Esophagus muscularis mucosa (tissue), 4 donors: ENCODE data around the gene ULBP3. TPM values are rescaled to one million over a fixed set of nuclear protein-coding genes. Genes with fewer than 3 reads are reported as not detected.

Experiments
- DNase-seq: peaks from one replicate; pipeline ENCODE4 v3.0.0-alpha.2; 2017; ENCODE audit errors: extremely low spot score
- H3K27ac ChIP-seq, 4 donors: fragments of 200-600 bp; sonication (generic); replicated peaks in 1 of 4; 1 replicate in 3 of 4; 2 replicates in 1 of 4; pipeline ENCODE4 v1.5.1; 2016 to 2019; ENCODE audit warnings: mild to moderate bottlenecking in 1 of 4
- H3K27me3 ChIP-seq, 4 donors: fragments of 200-600 bp; sonication (generic); one replicate each; pipeline versions ENCODE4 v1.5.1 to v1.6.0; 2016 to 2019
- H3K36me3 ChIP-seq, 4 donors: fragments of 200-600 bp; sonication (generic); one replicate each; pipeline ENCODE4 v1.5.1; 2016 to 2019
- H3K4me1 ChIP-seq, 4 donors: fragments of 200-600 bp; sonication (generic); one replicate each; pipeline ENCODE4 v1.5.1; 2016 to 2019
- H3K4me3 ChIP-seq, 4 donors: fragments of 200-600 bp; sonication (generic); 1 replicate in 2 of 4; 2 replicates in 2 of 4; pipeline ENCODE4 v1.5.1; 2016 to 2019; ENCODE audit warnings: mild to moderate bottlenecking in 4 of 4, moderate library complexity in 1 of 4
- H3K9me3 ChIP-seq, 4 donors: fragments of 200-600 bp; sonication (generic); 1 replicate in 3 of 4; 2 replicates in 1 of 4; pipeline ENCODE4 v1.5.1; 2016 to 2019
- CTCF ChIP-seq, 3 experiments: fragments of 200-600 bp in 2 of 3; fragments of 450-650 bp in 1 of 3; sonication (generic) in 2 of 3; IDR thresholded peaks; one replicate each; pipeline ENCODE4 v1.5.1; 2017 to 2019; ENCODE audit warnings: antibody characterized with exemption in 3 of 3, mild to moderate bottlenecking in 2 of 3, moderate library complexity in 1 of 3
- EP300 ChIP-seq: sonication (generic); formaldehyde crosslinking; IDR thresholded peaks from one replicate; pipeline ENCODE4 v1.6.1; 2017; ENCODE audit warnings: antibody characterized with exemption
- POLR2A ChIP-seq: fragments of 450-650 bp; IDR thresholded peaks from one replicate; pipeline ENCODE4 v1.6.1; 2017; ENCODE audit warnings: antibody characterized with exemption, moderate library complexity, mild to moderate bottlenecking, low read depth
- POLR2AphosphoS5 ChIP-seq, 2 donors: sonication (generic); formaldehyde crosslinking; IDR thresholded peaks; one replicate each; pipeline ENCODE4 v1.6.1; 2017; ENCODE audit warnings: antibody characterized with exemption in 2 of 2
- WGBS: methylation state at CpG from one replicate; pipeline ENCODE4 v1.1.5; 2018; 5-methylcytosine and 5-hydroxymethylcytosine counted together
- intact Hi-C: fragments of 100-400 bp; cut with DNase I; formaldehyde crosslinking; loops from one replicate; pipeline ENCODE4 v1.15.1; 2023
- total RNA-seq, 4 donors: library from RNA; depleted of rRNA; stranded (reverse); fragments of >200 nt; gene quantifications; one replicate each; pipeline versions ENCODE4 v1.1.0 to v1.2.1, GENCODE V29; 2016

ULBP3 gene
- total RNA-seq, 4 donors from 2014 or later, result 0.50 to 0.86 (median 0.65) TPM; not detected in 1

GRCh38 chr6:150028799-150029198, 40.1 kb downstream of the ULBP3 start:
- no peaks in the 10 kb centered on the region for H3K9me3 ChIP-seq
- no peaks in the 10 kb centered on the region for H3K36me3 ChIP-seq
- WGBS, result 76% methylated on average over 8 of the region's 8 CpGs
- TF ChIP-seq EP300 (no peak), POLR2A (no peak), CTCF (IDR thresholded peaks at IDR 0.05) (no peak), POLR2AphosphoS5 (IDR thresholded peaks at IDR 0.05) (no peak)
- no peak overlapping the region for H3K4me3 ChIP-seq
- no peak overlapping the region for H3K27ac ChIP-seq
- peaks cover 13 to 16% (median 15%) of the 10 kb centered on the region in 4 donors for H3K4me1 ChIP-seq
- DNase-seq, result no peak
- H3K27me3 ChIP-seq, result peaks cover 0 to 51% (median 13%) of the 10 kb centered on the region in 4 donors
- intact Hi-C loops, result no loop called here

GRCh38 chr6:150027806-150028565, 40.9 kb downstream of the ULBP3 start:
- H3K9me3 ChIP-seq, result no peaks in the 10 kb centered on the region
- 78% methylated on average over 6 of the region's 6 CpGs for WGBS

GRCh38 chr6:150026976-150027805, 41.7 kb downstream of the ULBP3 start:
- H3K4me1 ChIP-seq, result peaks cover 13 to 16% (median 15%) of the 10 kb centered on the region in 4 donors
- H3K27ac ChIP-seq, result no peak overlapping the region
- peaks cover 0 to 52% (median 13%) of the 10 kb centered on the region in 4 donors for H3K27me3 ChIP-seq
- no peak for TF ChIP-seq CTCF (IDR thresholded peaks at IDR 0.05)
- no peak for TF ChIP-seq POLR2A
- TF ChIP-seq POLR2AphosphoS5 (IDR thresholded peaks at IDR 0.05), result no peak
- no peak for TF ChIP-seq EP300
- 80% methylated on average over 8 of the region's 9 CpGs for WGBS
- no peaks in the 10 kb centered on the region for H3K9me3 ChIP-seq
- no peaks in the 10 kb centered on the region for H3K36me3 ChIP-seq
- DNase-seq, result no peak
- intact Hi-C loops, result no loop called here
- no peak overlapping the region for H3K4me3 ChIP-seq

More at GRCh38 chr6:150027806-150028565, 40.9 kb downstream of the ULBP3 start:
- Histone ChIP-seq H3K4me3 (no peak overlapping the region), H3K27me3 (peaks cover 0 to 52% (median 13%) of the 10 kb centered on the region in 4 donors), H3K36me3 (no peaks in the 10 kb centered on the region), H3K27ac (no peak overlapping the region), H3K4me1 (peaks cover 13 to 16% (median 15%) of the 10 kb centered on the region in 4 donors)
- TF ChIP-seq CTCF (IDR thresholded peaks at IDR 0.05) (no peak), POLR2AphosphoS5 (IDR thresholded peaks at IDR 0.05) (no peak), EP300 (no peak), POLR2A (no peak)
- intact Hi-C loops, result no loop called here
- DNase-seq, result no peak

- intact Hi-C loops, result no loop called here
These were observed 43.6 kb downstream of the ULBP3 start, which contains the start of gene RAET1L for GRCh38 chr6:150025201-150025917. Gene RAET1L, minus strand, starts transcription at chr6:150025532. Its CDS starts 61 bp downstream, at chr6:150025471.

More at GRCh38 chr6:150025201-150025917, 43.6 kb downstream of the ULBP3 start, which contains the start of gene RAET1L:
- Histone ChIP-seq H3K36me3 (no peaks in the 10 kb centered on the region), H3K4me1 (peaks cover 13 to 16% (median 15%) of the 10 kb centered on the region in 4 donors), H3K27me3 (peaks cover 0 to 54% (median 13%) of the 10 kb centered on the region in 4 donors), H3K9me3 (no peaks in the 10 kb centered on the region), H3K4me3 (peak within 1 kb of the TSS; percentile 37 to 55 (median 40)), H3K27ac (no peak within 1 kb of the TSS)
- no peak for DNase-seq
- 1% methylated on average over 24 of the region's 36 CpGs for WGBS
- TF ChIP-seq CTCF (IDR thresholded peaks at IDR 0.05) (no peak), POLR2AphosphoS5 (IDR thresholded peaks at IDR 0.05) (peak in 1 of 2 donors; percentile 13)
